Testis (tissue), 3 donors: ENCODE measurements around the gene EHMT1. TPM values are rescaled to one million over a fixed set of nuclear protein-coding genes. Genes with fewer than 3 reads are reported as not detected.

Experiments used
- DNase-seq: peaks from one replicate; pipeline ENCODE4 v3.0.0-alpha.2; 2019
- H3K27ac ChIP-seq, 2 donors: fragments of 200-600 bp; sonication (generic); one replicate each; pipeline ENCODE4 v1.5.1; 2019
- H3K27me3 ChIP-seq: fragments of 200-600 bp; sonication (generic); one replicate; pipeline ENCODE4 v1.5.1; 2019
- H3K36me3 ChIP-seq: fragments of 200-600 bp; sonication (generic); one replicate; pipeline ENCODE4 v1.5.1; 2017; ENCODE audit warnings: low read depth; ENCODE audit errors: missing control alignments
- H3K4me1 ChIP-seq: fragments of 200-600 bp; sonication (generic); one replicate; pipeline ENCODE4 v1.5.1; 2019
- H3K4me3 ChIP-seq, 2 donors: fragments of 200-600 bp; sonication (generic); one replicate each; pipeline ENCODE4 v1.5.1; 2017 to 2019
- H3K9me3 ChIP-seq: fragments of 200-600 bp; sonication (generic); one replicate; pipeline ENCODE4 v1.5.1; 2017
- CTCF ChIP-seq, 3 experiments: fragments of 450-650 bp in 2 of 3; fragments of 200-600 bp in 1 of 3; sonication (generic) in 1 of 3; IDR thresholded peaks; one replicate each; pipeline ENCODE4 v1.5.1; 2016 to 2019; ENCODE audit warnings: antibody characterized with exemption in 3 of 3, mild to moderate bottlenecking in 2 of 3, moderate library complexity in 1 of 3
- POLR2A ChIP-seq: fragments of 450-650 bp; IDR thresholded peaks from one replicate; pipeline ENCODE4 v1.6.1; 2017; ENCODE audit warnings: antibody characterized with exemption, mild to moderate bottlenecking, moderate library complexity
- WGBS, 2 donors: methylation state at CpG; one replicate each; pipeline ENCODE4 v1.1.5; 2018; 5-methylcytosine and 5-hydroxymethylcytosine counted together
- intact Hi-C: fragments of 100-400 bp; cut with DNase I; formaldehyde crosslinking; loops from one replicate; pipeline ENCODE4 v1.15.1; 2023; ENCODE audit warnings: low total_unique reads
- polyA plus RNA-seq: library from polyadenylated mRNA; stranded (reverse); fragments of 350-450 nt; fragmentation: Illumina TruSeq; extraction: RNeasy Lipid Tissue Mini Kit (QIAGEN cat#74804); gene quantifications from one replicate; pipeline ENCODE4 v1.2.3, GENCODE V29; 2014; ENCODE audit warnings: low read depth, low replicate concordance; ENCODE audit not compliant: insufficient read depth
- total RNA-seq, 2 donors: library from RNA; depleted of rRNA; stranded (reverse); fragments of >200 nt; gene quantifications; one replicate each; pipeline ENCODE4 v1.2.3, GENCODE V29; 2016

EHMT1 gene
- total and polyA plus RNA-seq, 3 donors from 2014 or later = 116 to 207 (median 193) TPM

DNA sequence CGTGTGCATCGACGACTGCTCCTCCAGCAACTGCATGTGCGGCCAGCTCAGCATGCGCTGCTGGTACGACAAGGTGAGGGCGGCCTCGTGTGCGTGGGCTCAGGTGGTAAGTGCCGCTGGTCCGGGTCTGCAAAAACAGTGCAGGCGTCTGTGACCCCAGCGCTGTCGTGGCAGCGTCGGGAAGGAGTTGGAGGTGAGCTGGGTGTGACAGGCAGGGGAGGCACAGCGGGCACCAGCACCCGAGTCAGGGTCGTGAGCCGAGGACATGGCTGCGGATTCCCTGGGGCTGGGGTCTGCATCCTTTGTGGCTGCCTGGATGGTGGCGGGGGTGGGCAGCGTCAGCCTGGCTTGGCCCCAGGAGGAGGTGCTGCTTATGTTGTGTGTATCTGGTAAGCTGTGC lies 195.6 kb downstream of the EHMT1 start:
- no peak for DNase-seq
- Histone ChIP-seq H3K36me3 (no peaks in the 10 kb centered on the region), H3K9me3 (no peaks in the 10 kb centered on the region), H3K4me3 (no peak overlapping the region), H3K4me1 (no peaks in the 10 kb centered on the region), H3K27me3 (no peaks in the 10 kb centered on the region), H3K27ac (no peak overlapping the region)
- 97% methylated on average over 19 to 23 of the region's 23 CpGs for WGBS, 2 donors
- intact Hi-C loops = no loop called here
- no peak for TF ChIP-seq POLR2A
- no peak for TF ChIP-seq CTCF (IDR thresholded peaks at IDR 0.05)

DNA sequence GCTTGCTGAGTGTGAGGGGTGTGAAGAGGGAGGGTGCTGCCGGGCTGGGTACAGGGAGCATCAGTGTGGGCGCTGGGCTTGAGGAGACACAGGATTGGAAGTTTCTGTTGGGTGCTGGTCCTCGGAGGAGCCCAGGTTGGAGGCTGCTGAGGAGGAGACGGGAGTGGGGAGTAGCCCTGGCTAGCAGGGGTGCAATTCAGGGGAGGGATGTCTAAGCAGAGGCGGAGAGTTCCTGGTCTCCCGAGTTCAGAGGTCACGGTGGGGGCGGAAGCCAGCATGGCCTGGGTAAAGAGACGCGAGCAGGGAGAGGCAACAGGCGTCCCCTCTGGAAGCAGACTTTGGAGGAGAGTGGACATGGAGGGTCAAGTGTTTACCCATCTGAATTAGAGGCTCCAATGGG lies 196.0 kb downstream of the EHMT1 start:
- Histone ChIP-seq H3K27ac (no peak overlapping the region), H3K27me3 (no peaks in the 10 kb centered on the region), H3K4me1 (no peaks in the 10 kb centered on the region), H3K36me3 (no peaks in the 10 kb centered on the region), H3K9me3 (no peaks in the 10 kb centered on the region), H3K4me3 (no peak overlapping the region)
- 93% methylated on average over 11 of the region's 11 CpGs for WGBS, 2 donors
- TF ChIP-seq POLR2A (no peak), CTCF (IDR thresholded peaks at IDR 0.05) (no peak)
- intact Hi-C loops = no loop called here
- no peak for DNase-seq

DNA sequence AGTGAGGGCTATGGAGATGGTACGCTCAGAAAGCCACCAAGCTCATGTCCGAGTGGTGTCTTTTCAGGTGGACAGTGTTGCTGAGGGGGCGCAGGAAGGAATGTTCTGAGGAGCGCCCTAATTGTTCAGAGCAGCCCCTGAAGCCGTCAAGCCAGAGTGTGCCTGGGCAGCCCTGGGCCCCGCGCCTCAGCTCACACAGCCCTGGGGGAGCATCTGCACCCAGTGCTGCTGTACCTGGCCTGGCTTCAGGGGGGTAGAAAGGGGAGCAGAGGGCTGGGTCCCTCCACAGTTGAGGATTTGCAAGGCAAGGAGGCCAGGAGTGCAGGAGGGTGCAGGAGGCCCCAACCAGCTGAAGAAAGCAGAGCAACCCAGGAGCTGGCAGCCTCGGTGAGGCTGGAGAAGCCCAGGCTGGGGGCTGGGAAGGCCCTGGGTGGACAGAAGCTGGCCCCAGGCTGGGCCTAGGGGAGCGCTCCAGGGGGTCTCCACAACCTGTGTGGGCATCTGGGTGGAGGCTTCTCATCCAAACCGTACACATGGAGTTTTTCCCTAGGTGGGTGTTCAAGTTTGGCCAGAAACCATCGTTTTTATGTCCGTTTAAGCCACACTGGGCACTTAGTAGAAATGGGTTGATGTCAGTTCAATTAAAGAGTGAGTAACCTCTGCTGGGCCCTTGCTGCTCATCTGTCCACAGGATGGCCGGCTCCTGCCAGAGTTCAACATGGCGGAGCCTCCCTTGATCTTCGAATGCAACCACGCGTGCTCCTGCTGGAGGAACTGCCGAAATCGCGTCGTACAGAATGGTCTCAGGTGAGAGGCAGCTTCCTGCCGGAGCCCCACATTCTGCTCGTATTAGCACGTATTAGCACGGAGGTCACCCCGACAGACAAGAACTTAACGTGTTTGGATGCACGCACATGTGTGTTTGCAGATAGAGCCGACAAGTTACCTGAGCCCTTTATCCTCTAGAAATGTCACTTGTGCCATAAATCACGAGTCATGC lies 196.8 kb downstream of the EHMT1 start:
- H3K4me3 ChIP-seq = no peak overlapping the region
- no peaks in the 10 kb centered on the region for H3K27me3 ChIP-seq
- intact Hi-C loops = no loop called here
- H3K4me1 ChIP-seq = no peaks in the 10 kb centered on the region
- DNase-seq = no peak
- TF ChIP-seq CTCF (IDR thresholded peaks at IDR 0.05) (no peak), POLR2A (no peak)
- 96 to 97% methylated on average over 26 to 30 of the region's 30 CpGs for WGBS, 2 donors
- no peaks in the 10 kb centered on the region for H3K9me3 ChIP-seq
- no peak overlapping the region for H3K27ac ChIP-seq
- no peaks in the 10 kb centered on the region for H3K36me3 ChIP-seq

GRCh38 chr9:137816531-137817235 lies 197.9 kb downstream of the EHMT1 start:
- H3K36me3 ChIP-seq = no peaks in the 10 kb centered on the region
- no peak overlapping the region for H3K4me3 ChIP-seq
- H3K9me3 ChIP-seq = no peaks in the 10 kb centered on the region
- intact Hi-C loops = no loop called here
- no peaks in the 10 kb centered on the region for H3K4me1 ChIP-seq
- WGBS, 2 donors = 91 to 96% methylated on average over 17 to 22 of the region's 22 CpGs
- DNase-seq = no peak
- H3K27ac ChIP-seq = no peak overlapping the region
- TF ChIP-seq POLR2A (no peak), CTCF (IDR thresholded peaks at IDR 0.05) (no peak)
- H3K27me3 ChIP-seq = no peaks in the 10 kb centered on the region
